SU-DHL-6 (cell line): ENCODE data around the gene GIMAP8.

ENCODE experiments used
- CTCF ChIP-seq: fragments of 200-600 bp; sonication (generic); IDR thresholded peaks from one replicate; pipeline ENCODE4 v1.5.1; 2017; ENCODE audit warnings: antibody characterized with exemption, mild to moderate bottlenecking, low read length, moderate library complexity; ENCODE audit not compliant: insufficient read depth, poor library complexity, severe bottlenecking
- EZH2phosphoT487 ChIP-seq: fragments of 200-600 bp; sonication (generic), shearing (Covaris generic); conservative IDR thresholded peaks from 2 replicates; pipeline ENCODE4 v1.6.1; 2018; ENCODE audit warnings: mild to moderate bottlenecking, antibody characterized with exemption, low read length, moderate library complexity, mixed read lengths

GRCh38 chr7:150468241-150468640 is 17.8 kb downstream of the GIMAP8 start:
- TF ChIP-seq CTCF (no peak), EZH2phosphoT487 (no peak)
